GM12864 (cell line): ENCODE measurements around the gene PRSS21.

Experiments
- DNase-seq: peaks from one replicate; pipeline ENCODE4 v3.0.0-alpha.2; 2011; ENCODE audit warnings: low read depth
- H3K4me3 ChIP-seq: 2 replicates; pipeline ENCODE4 v1.5.1; 2011; ENCODE audit warnings: mild to moderate bottlenecking, low read depth, low read length, control low read depth
- CTCF ChIP-seq: IDR thresholded peaks from 2 replicates; pipeline ENCODE4 v1.5.1; 2011; ENCODE audit warnings: low read depth, mild to moderate bottlenecking, moderate library complexity, low read length, control low read depth, inconsistent platforms; ENCODE audit errors: missing control alignments

Gene PRSS21

DNA sequence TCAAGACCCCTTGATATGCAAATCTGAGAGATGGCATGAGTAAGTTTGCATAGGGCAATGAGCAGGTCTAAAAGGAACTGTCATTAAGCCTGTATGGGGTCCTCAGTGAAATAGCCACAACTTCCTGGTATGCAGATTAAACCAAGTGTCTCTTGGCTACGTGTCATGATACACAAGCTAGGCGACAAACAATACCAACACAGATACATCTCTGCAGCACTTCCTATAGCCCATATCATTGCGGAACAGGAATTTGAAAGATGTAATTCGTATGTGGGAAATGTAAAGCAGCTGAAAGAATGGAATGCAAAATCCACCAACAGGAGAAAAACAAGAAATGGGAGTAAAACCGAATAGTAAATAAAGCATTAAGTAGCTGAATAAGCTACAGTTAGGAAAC, 28.1 kb downstream of the PRSS21 start:
- H3K4me3 ChIP-seq = no peak overlapping the region
- TF ChIP-seq CTCF = no peak
- DNase-seq = no peak

DNA sequence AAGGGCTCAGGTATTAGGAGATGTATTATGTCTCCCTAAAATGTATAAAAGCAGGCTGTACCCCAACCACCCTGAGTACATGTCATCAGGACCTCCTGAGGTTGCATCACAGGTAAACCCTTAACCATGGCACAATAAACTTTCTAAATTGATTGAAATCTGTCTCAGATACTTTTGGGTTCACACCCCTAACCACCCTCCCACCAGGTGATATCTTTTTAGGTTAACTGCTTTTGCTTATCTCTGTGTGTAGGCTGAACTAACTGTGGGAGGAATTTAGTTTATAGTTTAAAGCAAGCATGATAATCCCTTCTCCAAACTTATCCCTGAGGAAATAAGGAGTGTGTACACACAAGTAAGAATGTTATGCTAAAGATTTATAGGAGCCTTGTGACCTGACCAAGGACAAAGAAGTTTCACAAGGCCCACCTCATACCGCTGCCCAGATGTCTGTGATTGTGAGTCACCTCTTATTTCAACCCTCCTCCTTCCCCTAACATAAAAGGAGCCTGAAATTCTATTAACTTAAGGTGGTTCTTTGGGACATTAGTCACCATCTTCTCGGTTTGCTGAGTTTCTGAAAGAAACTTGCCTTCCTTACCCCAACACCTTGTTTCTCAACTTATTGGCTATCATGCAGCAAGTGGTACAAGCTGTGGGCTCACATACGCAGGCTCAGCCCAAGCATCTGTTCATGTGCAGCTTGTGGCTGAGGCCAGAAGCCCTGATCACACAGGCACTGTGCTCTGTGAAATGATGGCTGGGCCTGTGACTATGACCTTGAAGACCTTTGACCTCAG, 29.7 kb downstream of the PRSS21 start:
- no peak for TF ChIP-seq CTCF
- DNase-seq = no peak
- H3K4me3 ChIP-seq = no peak overlapping the region

DNA sequence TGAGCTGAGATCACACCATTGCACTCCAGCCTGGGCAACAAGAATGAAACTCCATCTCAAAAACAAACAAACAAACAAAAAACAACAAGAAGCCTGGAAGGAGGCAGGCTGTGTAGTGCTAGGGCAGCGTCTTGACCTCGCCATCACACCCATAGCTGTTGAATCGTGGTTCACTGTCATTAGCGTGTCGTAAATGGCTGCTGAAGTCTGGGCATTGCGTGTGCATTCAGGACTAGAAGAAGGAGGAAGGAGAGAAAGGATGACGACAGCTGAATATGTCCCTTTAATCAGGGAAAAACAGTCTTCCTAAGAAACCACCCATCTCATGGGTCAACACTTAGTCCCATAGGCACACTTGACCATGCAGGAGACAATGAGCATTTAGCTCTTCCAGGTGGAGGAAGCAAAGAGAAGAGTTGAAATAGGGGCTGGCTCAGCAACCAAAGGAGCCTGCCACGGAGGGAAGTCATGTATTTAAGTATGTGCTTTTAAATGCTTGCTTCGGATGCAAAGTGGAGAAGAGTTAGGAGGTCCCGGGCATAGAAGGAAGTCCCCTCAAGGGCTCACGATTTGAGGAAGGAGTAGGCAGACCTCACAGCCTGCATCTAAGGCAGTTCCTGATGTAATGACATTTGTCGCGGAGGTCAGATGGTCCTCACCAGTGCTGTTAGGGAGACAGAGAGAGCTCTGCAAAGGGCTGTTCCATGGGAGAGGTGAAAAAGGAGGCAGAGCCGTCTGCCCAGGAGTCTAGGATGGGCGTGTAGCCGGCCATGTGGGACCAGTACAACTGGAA, 32.1 kb downstream of the PRSS21 start:
- no peak for DNase-seq
- H3K4me3 ChIP-seq = no peak overlapping the region
- no peak for TF ChIP-seq CTCF

DNA sequence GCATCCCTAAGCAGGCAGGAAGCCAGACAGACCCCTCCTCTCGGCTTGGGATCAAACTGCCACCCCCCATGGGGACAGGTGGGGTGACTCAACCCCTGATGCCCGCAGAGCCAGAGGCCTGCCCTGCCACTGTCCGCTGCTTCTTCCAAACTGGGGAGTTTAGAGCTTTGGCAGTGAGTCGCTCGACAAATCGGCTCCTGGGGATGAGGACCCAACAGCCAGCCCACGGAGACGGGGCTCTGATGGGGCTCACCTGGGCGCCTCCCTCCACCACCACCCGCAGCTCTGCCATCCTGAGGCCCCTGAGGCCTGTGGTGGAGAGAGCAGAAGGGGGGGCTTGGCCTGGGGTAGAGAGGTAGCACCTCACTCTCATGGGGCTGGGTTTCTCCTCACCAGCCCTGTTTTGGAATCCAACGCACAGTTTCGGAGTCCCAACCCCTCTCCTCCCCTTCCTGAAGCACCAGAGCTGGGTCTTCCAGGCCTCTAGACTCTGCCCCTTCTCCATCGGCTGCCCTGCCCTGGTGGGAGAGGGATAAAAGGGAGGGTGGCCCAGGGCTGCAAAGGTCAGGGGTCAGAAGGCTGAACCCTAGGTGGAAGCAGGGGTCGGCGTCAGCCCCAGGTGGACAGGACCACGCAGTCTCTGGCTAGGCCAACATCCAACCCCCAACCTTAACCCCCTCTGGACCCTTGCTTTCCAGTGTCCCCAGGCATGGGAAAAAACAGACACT, 35.1 kb downstream of the PRSS21 start:
- no peak for TF ChIP-seq CTCF
- no peak for DNase-seq
- no peak overlapping the region for H3K4me3 ChIP-seq

DNA sequence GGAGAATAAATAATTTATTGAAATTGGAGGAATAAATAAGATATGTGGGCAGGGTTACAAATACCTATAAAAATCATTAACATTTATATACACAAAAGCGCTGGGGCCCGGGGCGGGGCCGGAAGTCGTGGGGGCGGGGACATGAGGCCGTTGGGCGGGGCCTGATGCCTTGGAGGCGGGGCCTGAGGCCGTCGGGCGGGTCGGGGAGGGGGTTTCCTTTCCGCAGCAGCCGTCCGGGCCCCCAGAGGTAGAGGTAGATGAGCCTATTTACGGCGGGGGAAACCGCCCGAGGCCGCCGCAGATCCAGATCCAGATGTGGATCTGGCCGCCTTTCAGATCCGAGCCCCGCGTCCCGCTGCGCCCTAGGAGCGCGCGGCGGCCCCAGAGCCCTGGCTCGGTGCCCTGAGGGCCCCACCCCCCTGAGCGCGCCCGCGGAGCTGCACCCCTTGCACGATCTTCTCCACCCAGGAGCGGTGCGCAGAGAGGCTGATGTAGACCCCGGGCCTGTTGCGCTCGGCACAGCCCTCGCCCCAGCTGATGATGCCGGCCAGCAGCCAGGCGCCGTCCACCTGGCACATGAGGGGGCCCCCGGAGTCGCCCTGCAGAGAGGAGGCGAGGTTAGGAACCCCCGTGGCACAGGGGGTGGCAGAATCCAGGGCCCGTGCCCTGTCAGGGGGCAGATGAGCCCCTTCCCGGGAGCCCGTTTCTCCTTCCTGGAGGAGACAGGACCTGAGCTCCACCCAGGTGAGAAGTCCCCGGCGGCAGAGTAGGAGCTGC, 35.9 kb downstream of the PRSS21 start:
- no peak for TF ChIP-seq CTCF
- no peak for DNase-seq
- H3K4me3 ChIP-seq = no peak overlapping the region

- no peak overlapping the region for H3K4me3 ChIP-seq
- TF ChIP-seq CTCF = no peak
- DNase-seq = no peak
Measured at GRCh38 chr16:2853531-2854073, 36.6 kb downstream of the PRSS21 start.
